H1 (cell line): ENCODE results near the gene ELMO2.

ENCODE experiments used
- CHD1 ChIP-seq: IDR thresholded peaks from 2 replicates; pipeline ENCODE4 v1.6.1; 2012; ENCODE audit warnings: low read depth, low read length, improper control_type of control experiment
- CHD2 ChIP-seq: IDR thresholded peaks from 2 replicates; pipeline ENCODE4 v1.6.1; 2012; ENCODE audit warnings: low read length, improper control_type of control experiment
- EZH2 ChIP-seq: fragments of 200-600 bp; sonication (generic); IDR thresholded peaks from 2 replicates; pipeline ENCODE4 v1.7.1; 2012; ENCODE audit warnings: low read depth, mild to moderate bottlenecking, moderate library complexity, low read length, inconsistent platforms; ENCODE audit not compliant: severe bottlenecking
- KDM1A ChIP-seq: fragments of 200-600, 300-600 bp; sonication (generic); IDR thresholded peaks from 2 replicates; pipeline ENCODE4 v1.7.1; 2016; ENCODE audit warnings: mild to moderate bottlenecking, low read length, borderline replicate concordance
- POLR2A ChIP-seq, 2 experiments: IDR thresholded peaks; 1 replicate in 1 of 2; 2 replicates in 1 of 2; pipeline ENCODE4 v1.6.1; 2011; ENCODE audit warnings: low read depth in 2 of 2, low read length in 2 of 2, mild to moderate bottlenecking in 2 of 2; ENCODE audit errors: control extremely low read depth in 1 of 2
- TF ChIP-seq, protein P1 (sequence below), 3 experiments: IDR thresholded peaks; 1 replicate in 2 of 3; 2 replicates in 1 of 3; pipeline versions ENCODE4 v1.5.1 to v1.6.1; 2011; ENCODE audit warnings: low read length in 3 of 3, mild to moderate bottlenecking in 3 of 3, inconsistent platforms in 2 of 3, low read depth in 1 of 3, moderate library complexity in 1 of 3; ENCODE audit not compliant: insufficient read depth in 1 of 3; ENCODE audit errors: control extremely low read depth in 1 of 3

- TF ChIP-seq POLR2A (IDR thresholded peaks at IDR 0.05; ENCODE audit: control extremely low read depth in 1 of 2, low read depth in 2 of 2, low read length in 2 of 2) = no peak
- no peak for TF ChIP-seq CHD2
- TF ChIP-seq, protein P1, sequence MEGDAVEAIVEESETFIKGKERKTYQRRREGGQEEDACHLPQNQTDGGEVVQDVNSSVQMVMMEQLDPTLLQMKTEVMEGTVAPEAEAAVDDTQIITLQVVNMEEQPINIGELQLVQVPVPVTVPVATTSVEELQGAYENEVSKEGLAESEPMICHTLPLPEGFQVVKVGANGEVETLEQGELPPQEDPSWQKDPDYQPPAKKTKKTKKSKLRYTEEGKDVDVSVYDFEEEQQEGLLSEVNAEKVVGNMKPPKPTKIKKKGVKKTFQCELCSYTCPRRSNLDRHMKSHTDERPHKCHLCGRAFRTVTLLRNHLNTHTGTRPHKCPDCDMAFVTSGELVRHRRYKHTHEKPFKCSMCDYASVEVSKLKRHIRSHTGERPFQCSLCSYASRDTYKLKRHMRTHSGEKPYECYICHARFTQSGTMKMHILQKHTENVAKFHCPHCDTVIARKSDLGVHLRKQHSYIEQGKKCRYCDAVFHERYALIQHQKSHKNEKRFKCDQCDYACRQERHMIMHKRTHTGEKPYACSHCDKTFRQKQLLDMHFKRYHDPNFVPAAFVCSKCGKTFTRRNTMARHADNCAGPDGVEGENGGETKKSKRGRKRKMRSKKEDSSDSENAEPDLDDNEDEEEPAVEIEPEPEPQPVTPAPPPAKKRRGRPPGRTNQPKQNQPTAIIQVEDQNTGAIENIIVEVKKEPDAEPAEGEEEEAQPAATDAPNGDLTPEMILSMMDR (IDR thresholded peaks at IDR 0.05; ENCODE audit: control extremely low read depth in 1 of 3, insufficient read depth in 1 of 3, low read depth in 1 of 3, low read length in 3 of 3) = no peak
- no peak for TF ChIP-seq EZH2
- no peak for TF ChIP-seq CHD1
- no peak for TF ChIP-seq KDM1A
These were observed 50.0 kb downstream of the ELMO2 start for GRCh38 chr20:46356195-46357029.
